NCI-H2107 treated with DMSO at 0.1 percent for 48 hours (cell line): ENCODE data around the gene OSGEPL1.
"Not testable (repeated sequence)": the region's sequence is repeated elsewhere in the genome, so short reads cannot be mapped to it uniquely, and the experiment has no call there.

Source experiments
- DNase-seq: peaks from one replicate; lab custom pipeline; 2025; ENCODE audit not compliant: unreplicated experiment; lab: John Stamatoyannopoulos, UW

OSGEPL1 gene

DNA sequence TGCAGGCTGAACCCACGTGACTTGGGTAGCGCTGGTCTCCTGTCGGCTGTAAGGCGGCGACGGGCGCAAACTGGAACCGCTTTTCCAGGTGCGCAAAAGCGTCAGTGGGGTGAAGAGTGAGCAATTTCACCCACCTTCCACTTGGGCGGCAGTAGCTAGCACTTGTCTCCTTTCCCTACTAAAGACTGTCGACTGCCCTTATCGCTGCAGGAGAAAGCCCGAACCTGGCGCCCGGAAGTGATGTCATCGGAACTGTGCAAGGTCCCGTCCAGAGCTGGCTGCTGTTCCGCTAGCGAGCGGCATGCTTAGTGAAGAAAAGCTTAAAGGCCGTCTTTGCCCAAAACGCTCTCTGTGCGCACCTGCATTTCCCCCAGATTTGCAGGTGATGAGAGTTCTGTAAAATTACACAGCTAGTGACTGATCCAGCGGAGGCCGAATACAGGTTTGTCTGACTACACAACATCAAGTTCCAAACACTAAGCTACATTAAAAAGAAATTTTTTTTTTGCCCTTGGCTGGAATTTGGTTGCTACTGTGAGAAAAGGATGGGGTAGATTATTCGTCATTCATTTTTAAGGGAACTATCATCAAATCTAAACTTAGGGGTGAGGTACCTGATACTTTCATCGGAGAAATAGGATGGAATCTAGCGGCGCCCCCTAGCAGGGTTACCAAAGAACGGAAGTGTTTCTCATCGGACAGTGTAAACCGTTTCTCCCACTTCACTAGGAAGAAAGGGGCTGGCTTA, at the start of gene OSGEPL1:
Gene OSGEPL1 (minus strand): TSS at position 242 of the 748 bp plus-strand sequence. CDS start 1,152 bp downstream, outside the sequence.
- peak; percentile 95 for DNase-seq

GRCh38 chr2:189803431-189803830, 40.8 kb upstream of the OSGEPL1 start:
- no peak for DNase-seq

DNA sequence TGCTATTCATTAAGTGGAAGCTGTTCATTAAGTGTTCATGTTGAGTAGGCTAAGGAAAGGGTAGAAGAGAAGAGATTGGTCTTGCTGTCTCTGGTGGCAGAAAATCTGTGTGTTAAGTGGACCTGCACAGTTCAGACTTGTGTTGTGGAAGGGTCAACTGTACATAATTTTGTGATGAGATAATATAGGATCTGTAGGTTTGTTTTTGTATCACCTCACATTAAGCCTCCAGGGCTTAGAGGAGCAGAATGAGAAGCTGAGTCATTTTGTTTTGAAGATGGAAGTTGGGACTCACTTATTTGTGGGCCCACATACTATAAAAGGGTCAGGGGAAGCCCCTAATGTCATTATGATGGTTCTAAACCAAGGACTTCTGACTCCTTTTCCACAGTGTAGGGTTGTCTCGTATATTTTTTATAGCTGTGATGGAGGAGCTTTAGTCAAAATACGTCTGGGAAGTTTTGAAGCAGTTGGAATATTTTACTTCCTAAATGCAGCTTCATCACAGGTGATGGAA, 39.9 kb upstream of the OSGEPL1 start:
- DNase-seq, result no peak

GRCh38 chr2:189799531-189799930, 36.9 kb upstream of the OSGEPL1 start:
- no peak for DNase-seq

DNA sequence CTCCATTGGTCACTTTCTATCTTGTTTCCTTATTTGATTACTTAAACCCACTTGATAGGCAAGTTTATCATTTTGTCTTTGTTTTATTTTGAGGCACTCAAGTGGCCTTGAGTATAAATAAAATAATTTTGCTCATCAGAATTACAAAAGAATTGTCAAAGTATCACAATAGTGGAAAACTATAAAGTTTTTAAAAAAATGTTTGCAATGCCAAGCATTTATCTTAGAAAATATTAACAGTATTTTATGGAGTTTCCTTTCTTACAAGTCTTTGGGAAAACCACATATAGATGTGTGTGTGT, 36.4 kb upstream of the OSGEPL1 start:
- DNase-seq, result no peak

DNA sequence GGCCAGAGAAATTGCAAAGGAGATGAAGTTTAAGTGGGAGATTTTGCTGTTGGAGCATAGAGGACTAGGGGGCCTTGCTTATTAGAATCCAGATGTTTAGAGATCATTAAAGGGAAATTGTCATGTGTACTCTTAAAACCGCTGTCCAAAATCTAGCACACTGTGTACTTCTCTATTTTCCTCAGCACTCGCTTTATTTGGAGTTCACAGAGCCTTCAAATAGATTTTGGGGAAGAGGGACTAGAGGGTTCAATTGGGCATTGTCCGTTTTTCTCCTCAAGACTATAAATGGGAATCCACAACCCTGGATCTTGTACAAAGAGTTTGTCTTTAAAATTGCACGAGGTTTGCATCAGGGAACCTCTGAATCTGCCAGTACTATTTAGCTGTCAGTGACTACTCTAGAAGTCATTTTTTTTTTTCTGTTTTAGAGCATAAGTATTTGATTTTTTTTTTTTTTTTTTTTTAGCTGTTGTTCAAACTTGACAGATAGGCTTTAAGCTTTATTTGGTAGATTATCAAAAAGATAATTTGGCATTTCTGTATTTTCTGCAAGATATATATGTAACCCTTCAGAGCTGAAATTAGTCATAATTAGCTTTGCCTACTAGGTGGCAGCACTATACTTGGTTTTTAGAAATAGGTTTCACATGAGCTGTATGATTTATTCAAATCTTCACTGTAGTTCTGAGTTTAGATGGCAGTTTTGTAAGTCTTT, 35.9 kb upstream of the OSGEPL1 start:
- DNase-seq, result peak; percentile 20

DNA sequence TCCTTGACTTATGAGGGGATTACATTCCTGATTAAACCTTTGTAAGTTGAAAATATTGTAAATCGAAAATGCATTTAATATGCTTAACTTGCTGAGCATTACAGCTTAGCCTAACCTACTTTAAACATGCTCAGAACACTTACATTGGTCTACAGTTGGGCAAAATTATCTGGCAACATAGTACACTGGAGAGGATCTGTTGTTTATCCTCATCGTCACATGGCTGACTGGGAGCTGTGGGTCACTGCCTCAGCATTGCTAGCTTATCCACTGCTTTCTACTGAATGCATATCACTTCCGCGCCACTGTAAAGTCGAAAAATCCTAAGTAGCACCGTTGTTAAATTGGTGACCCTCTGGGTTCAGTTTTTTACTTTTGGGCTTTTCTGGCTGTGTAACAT, 35.3 kb upstream of the OSGEPL1 start:
- no peak for DNase-seq

DNA sequence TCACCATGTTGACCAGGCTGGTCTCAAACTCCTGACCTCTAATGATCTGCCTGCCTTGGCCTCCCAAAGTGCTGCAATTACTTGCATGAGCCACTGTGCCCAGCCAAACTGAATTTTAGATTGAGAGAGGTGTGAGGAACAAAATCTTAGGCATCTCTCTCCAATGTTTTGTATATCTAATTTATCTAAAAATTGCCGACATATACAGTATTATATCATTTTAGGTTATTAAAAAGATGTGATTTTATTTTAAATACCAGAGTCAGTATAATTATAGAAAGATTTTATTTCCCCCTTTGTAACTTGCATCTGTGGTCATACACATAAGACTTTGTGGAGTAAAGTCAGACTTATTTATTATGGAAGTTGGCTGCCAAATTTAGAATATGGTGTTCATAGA, 31.7 kb upstream of the OSGEPL1 start:
- DNase-seq, result no peak

GRCh38 chr2:189791338-189792042, 28.9 kb upstream of the OSGEPL1 start:
- no peak for DNase-seq

DNA sequence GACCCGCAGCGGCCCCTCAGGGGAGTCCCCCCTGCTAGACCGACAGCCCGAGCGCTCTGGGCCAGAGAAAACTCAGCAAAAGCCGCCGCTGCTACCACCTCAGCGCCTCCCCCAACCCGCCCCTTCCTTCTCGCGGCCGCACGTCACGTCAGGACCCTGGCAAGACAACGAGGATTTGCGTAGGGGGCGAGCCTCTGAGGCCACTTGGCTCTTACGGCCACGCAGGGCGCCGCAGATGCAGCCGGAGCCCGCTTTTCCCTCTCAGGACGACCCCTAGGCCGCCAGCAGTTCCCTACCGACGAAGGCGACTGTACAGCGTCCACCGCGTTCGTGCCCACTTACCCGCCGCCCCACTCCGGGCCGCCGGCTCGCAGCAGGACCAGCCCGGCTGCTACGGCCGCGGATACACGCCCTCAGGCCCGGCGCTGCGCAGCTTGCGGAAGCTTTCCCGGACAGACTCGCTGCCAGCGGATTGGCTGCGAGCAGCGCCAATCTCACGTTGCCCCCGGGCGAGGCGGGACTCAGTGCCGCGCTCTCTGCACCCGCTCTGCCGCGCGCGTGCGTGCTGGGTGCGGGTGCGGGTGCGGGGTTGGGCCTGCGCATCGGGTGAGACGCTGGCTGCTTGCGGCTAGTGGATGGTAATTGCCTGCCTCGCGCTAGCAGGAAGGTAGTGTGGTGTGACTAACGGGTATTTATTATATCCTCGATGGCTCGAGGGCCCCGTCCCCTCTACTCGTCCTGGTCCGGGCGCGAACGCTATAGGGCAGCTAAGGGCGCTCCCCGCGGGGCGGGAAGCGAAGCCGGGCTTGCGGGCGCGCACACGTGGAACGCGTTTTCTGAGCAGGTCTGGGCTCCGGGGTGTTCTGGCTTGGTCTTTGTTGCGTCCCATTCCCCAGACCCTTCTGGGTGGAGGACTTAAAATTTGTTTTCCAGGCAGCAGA, 21.6 kb upstream of the OSGEPL1 start, which contains the start of the genes ORMDL1 and PMS1:
Gene ORMDL1 (minus strand): TSS at position 413 of the 941 bp plus-strand sequence. CDS start 1,744 bp downstream, outside the sequence.
Gene PMS1 (plus strand): TSS at position 524 of the 941 bp plus-strand sequence. CDS start 7,360 bp downstream, outside the sequence.
- peak; percentile 88 for DNase-seq

DNA sequence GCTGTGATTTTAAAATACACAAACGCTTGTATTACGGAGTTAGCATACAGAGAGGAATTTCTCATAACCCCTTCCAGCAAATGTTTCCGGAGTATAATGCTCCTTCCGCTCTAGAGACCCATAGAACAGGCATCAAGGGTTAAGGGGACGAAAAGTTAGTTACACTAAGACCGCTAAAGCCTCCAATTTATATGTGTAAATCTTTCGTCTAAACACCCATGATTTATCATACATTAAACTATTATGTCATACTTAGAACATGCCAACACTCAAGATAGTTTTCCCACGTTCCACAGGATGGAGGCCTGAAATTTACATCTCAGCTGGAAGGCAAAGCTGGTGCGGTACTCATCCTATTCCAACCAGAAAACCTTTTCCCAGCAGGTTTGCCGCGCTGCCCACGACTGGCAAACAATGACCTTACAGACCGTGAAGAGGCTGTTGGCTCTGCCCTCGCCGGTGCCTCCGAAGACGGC, 20.9 kb upstream of the OSGEPL1 start:
- DNase-seq, result peak; percentile 11

DNA sequence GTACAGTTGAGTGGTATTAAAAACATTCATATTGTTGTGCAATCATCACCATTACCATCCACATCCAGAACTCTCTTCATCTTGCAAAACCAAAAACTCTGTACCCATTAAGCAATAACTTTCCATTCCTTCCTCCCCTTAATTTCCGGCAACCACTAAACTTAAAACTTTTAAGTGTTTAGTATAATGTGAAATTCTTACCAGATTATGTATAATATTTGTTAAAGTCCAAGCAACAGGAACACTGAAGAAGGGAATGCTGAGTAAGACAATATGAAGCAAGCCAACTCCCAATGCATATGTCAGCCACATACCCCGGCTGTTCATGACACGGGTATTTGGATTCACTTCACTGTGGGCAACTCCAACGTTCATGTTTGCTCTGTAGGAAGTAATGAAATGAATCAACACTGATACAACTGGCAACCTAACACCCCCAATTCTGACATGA, 19.7 kb upstream of the OSGEPL1 start:
- DNase-seq, result no peak

GRCh38 chr2:189772212-189772611, 9.6 kb upstream of the OSGEPL1 start:
- DNase-seq, result no peak

DNA sequence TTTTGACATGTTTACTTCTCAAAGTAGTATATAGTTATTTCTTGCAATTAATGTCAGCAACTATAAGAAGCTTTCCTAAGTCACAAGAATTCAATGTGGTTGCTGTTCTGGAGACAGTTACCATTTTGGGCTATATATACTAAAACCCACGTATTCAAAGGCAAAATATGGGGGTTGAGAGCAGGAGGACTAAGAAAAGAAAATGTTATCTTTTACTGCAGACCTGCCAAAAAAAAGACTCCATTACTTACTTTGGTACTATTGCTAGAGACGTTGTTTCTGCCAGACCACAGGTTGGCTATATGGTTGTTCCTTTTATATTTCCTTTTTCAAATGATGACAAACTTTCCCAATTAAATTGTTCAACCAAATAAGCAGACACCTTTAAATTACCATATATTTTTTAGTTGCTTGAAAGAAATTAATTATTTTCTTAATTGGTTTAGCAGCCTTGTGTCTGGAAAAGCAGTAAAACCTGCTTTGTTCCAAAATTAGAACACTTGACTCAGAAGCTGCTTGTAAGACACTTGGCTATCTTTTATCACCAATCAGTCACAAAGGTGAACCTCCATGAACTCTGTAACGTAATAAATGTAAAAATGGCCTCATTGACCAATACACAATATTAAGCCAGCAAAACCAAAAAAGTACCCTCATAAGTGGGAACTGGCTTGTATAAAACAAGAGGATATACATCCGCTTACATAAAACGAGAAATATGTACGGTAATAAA, 8.2 kb upstream of the OSGEPL1 start:
- no peak for DNase-seq

GRCh38 chr2:189763908-189764661, 1.5 kb upstream of the OSGEPL1 start:
- DNase-seq, result no peak

DNA sequence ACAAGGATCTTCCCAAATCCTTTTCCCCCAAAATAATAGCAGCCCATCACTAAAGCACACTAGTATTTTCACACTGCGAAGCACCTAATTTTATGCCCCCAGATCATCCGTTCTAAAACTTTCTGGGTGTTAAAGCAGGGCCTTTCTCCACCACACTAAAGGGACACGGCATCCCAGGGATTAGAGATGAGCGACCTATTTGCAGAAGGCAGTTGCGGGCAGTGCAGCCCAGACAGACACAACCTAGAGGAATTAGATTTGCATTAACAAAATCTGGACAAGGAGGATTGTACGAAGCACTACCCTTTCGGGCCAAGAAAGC, 402 bp downstream of the OSGEPL1 start:
- no peak for DNase-seq

DNA sequence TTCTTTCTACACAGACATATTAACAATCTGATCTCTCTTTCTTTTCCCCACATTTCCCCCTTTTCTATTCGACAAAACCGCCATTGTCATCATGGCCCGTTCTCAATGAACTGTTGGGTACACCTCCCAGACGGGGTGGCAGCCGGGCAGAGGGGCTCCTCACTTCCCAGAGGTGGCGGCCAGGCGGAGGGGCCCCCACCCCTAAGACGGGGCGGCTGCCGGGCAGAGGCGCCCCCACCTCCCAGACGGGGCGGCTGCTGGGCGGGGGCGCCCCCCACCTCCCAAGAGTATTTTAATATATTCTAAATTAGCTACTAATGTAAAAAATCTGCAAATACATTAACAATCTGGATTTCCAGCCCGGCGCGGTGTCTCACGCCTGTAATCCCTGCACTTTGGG, 2.4 kb downstream of the OSGEPL1 start:
- DNase-seq, result not testable (repeated sequence)

GRCh38 chr2:189756311-189756952, 6.2 kb downstream of the OSGEPL1 start:
- no peak for DNase-seq
